Smooth muscle cell (in vitro differentiated cells): ENCODE results near the gene ZIC4. TPM values are rescaled to one million over a fixed set of nuclear protein-coding genes. Genes with fewer than 3 reads are reported as not detected.

ENCODE experiments used
- DNase-seq: peaks from one replicate; lab custom pipeline; 2025; ENCODE audit not compliant: unreplicated experiment; lab: John Stamatoyannopoulos, UW
- H2AFZ ChIP-seq: fragments of 200-600 bp; sonication (generic); 2 replicates; pipeline ENCODE4 v1.6.0; 2016; ENCODE audit warnings: antibody characterized with exemption, low read depth, mild to moderate bottlenecking
- H3F3A ChIP-seq: fragments of 200-600 bp; sonication (generic); 2 replicates; pipeline ENCODE4 v1.6.0; 2017; ENCODE audit warnings: antibody characterized with exemption, low read depth
- H3K27ac ChIP-seq: fragments of 200-600 bp; sonication (generic); 2 replicates; pipeline ENCODE4 v1.5.1; 2016; ENCODE audit warnings: low read depth, mild to moderate bottlenecking
- H3K27me3 ChIP-seq: fragments of 200-600 bp; sonication (generic); 2 replicates; pipeline ENCODE4 v1.6.1; 2016; ENCODE audit warnings: low read depth, mild to moderate bottlenecking
- H3K36me3 ChIP-seq: fragments of 200-600 bp; sonication (generic); 2 replicates; pipeline ENCODE4 v1.5.1; 2016; ENCODE audit warnings: low read depth
- H3K4me1 ChIP-seq: fragments of 200-600 bp; sonication (generic); 2 replicates; pipeline ENCODE4 v1.5.1; 2016; ENCODE audit warnings: low read depth
- H3K4me2 ChIP-seq: fragments of 200-600 bp; sonication (generic); 2 replicates; pipeline ENCODE4 v1.6.0; 2016; ENCODE audit warnings: mild to moderate bottlenecking
- H3K4me3 ChIP-seq: fragments of 200-600 bp; sonication (generic); 2 replicates; pipeline ENCODE4 v1.5.1; 2016; ENCODE audit warnings: mild to moderate bottlenecking
- H3K79me2 ChIP-seq: fragments of 200-600 bp; sonication (generic); 2 replicates; pipeline ENCODE4 v1.6.0; 2016; ENCODE audit warnings: low read depth, mild to moderate bottlenecking
- H3K9ac ChIP-seq: fragments of 200-600 bp; sonication (generic); 2 replicates; pipeline ENCODE4 v1.6.0; 2016; ENCODE audit warnings: low read depth
- H3K9me3 ChIP-seq: fragments of 200-600 bp; sonication (generic); replicated peaks from 2 replicates; pipeline ENCODE4 v1.5.1; 2016; ENCODE audit warnings: low read depth
- H4K20me1 ChIP-seq: fragments of 200-600 bp; sonication (generic); 2 replicates; pipeline ENCODE4 v1.6.0; 2016; ENCODE audit warnings: low read depth
- CTCF ChIP-seq: fragments of 200-600 bp; sonication (generic); IDR thresholded peaks from 2 replicates; pipeline ENCODE4 v1.5.1; 2017; ENCODE audit warnings: borderline replicate concordance, mild to moderate bottlenecking, antibody characterized with exemption; ENCODE audit not compliant: insufficient read depth, poor library complexity, severe bottlenecking
- WGBS: methylation state at CpG from one replicate; pipeline ENCODE4 v1.1.7; 2016; ENCODE audit warnings: low lambda C conversion rate; 5-methylcytosine and 5-hydroxymethylcytosine counted together
- polyA plus RNA-seq: library from polyadenylated mRNA; unstranded; fragments of >200 nt; fragmentation: Nextera tagmentation; extraction: Ambion mirVana; gene quantifications from 2 replicates; pipeline ENCODE4 v1.2.1, GENCODE V29; 2016
- total RNA-seq: library from RNA; depleted of rRNA; stranded (reverse); fragments of >200 nt; gene quantifications from 2 replicates; pipeline ENCODE4 v1.2.3, GENCODE V29; 2014

The ZIC4 gene
- total and polyA plus RNA-seq, 2 experiments from 2014 or later: not detected

- Histone ChIP-seq H3K4me3 (no peak overlapping the region), H3K79me2 (no peaks in the 10 kb centered on the region), H4K20me1 (no peaks in the 10 kb centered on the region), H2AFZ (no peak overlapping the region), H3K4me1 (peaks cover 14% of the 10 kb centered on the region), H3K27me3 (peaks cover 100% of the 10 kb centered on the region), H3K9me3 (no peaks in the 10 kb centered on the region), H3K27ac (no peak overlapping the region), H3K9ac (no peak overlapping the region), H3F3A (no peaks in the 10 kb centered on the region), H3K4me2 (no peak overlapping the region), H3K36me3 (no peaks in the 10 kb centered on the region)
- TF ChIP-seq CTCF: no peak
- DNase-seq: no peak
- 67% methylated on average over 5 of the region's 5 CpGs for WGBS
Measured at GRCh38 chr3:147403511-147403910, 2.8 kb downstream of the ZIC4 start.

GRCh38 chr3:147402159-147402558 is 4.2 kb downstream of the ZIC4 start:
- Histone ChIP-seq H3K9me3 (no peaks in the 10 kb centered on the region), H3K4me3 (no peak overlapping the region), H3K79me2 (no peaks in the 10 kb centered on the region), H3K4me1 (peaks cover 10% of the 10 kb centered on the region), H4K20me1 (no peaks in the 10 kb centered on the region), H3K9ac (no peak overlapping the region), H3K4me2 (no peak overlapping the region), H3F3A (no peaks in the 10 kb centered on the region), H3K36me3 (no peaks in the 10 kb centered on the region), H3K27me3 (peaks cover 100% of the 10 kb centered on the region), H2AFZ (no peak overlapping the region), H3K27ac (no peak overlapping the region)
- TF ChIP-seq CTCF: no peak
- WGBS: 42% methylated on average over 5 of the region's 5 CpGs
- no peak for DNase-seq

GRCh38 chr3:147401421-147401820 is 4.9 kb downstream of the ZIC4 start:
- no peaks in the 10 kb centered on the region for H3K79me2 ChIP-seq
- peaks cover 17% of the 10 kb centered on the region for H3K4me1 ChIP-seq
- H3K36me3 ChIP-seq: no peaks in the 10 kb centered on the region
- no peak overlapping the region for H3K4me3 ChIP-seq
- 8% methylated on average over 1 of the region's 1 CpG for WGBS
- no peak for DNase-seq
- H4K20me1 ChIP-seq: no peaks in the 10 kb centered on the region
- H2AFZ ChIP-seq: no peak overlapping the region
- H3K27me3 ChIP-seq: peaks cover 100% of the 10 kb centered on the region
- TF ChIP-seq CTCF: no peak
- no peak overlapping the region for H3K9ac ChIP-seq
- no peak overlapping the region for H3K27ac ChIP-seq
- no peak overlapping the region for H3K4me2 ChIP-seq
- H3K9me3 ChIP-seq: no peaks in the 10 kb centered on the region
- H3F3A ChIP-seq: no peaks in the 10 kb centered on the region

GRCh38 chr3:147400999-147401398 is 5.3 kb downstream of the ZIC4 start:
- no peak overlapping the region for H2AFZ ChIP-seq
- H3K79me2 ChIP-seq: no peaks in the 10 kb centered on the region
- no peak for DNase-seq
- no peaks in the 10 kb centered on the region for H3K9me3 ChIP-seq
- no peaks in the 10 kb centered on the region for H3F3A ChIP-seq
- H3K4me1 ChIP-seq: peaks cover 18% of the 10 kb centered on the region
- H3K36me3 ChIP-seq: no peaks in the 10 kb centered on the region
- 40% methylated on average over 1 of the region's 1 CpG for WGBS
- H3K27me3 ChIP-seq: peaks cover 100% of the 10 kb centered on the region
- H3K9ac ChIP-seq: no peak overlapping the region
- H3K4me2 ChIP-seq: no peak overlapping the region
- no peak overlapping the region for H3K27ac ChIP-seq
- no peaks in the 10 kb centered on the region for H4K20me1 ChIP-seq
- no peak for TF ChIP-seq CTCF
- H3K4me3 ChIP-seq: no peak overlapping the region
